Osteocyte (in vitro differentiated cells): ENCODE results near the gene C2CD2. TPM values are rescaled to one million over a fixed set of nuclear protein-coding genes. Genes with fewer than 3 reads are reported as not detected.
A peak's percentile ranks its signal among the peaks of the same experiment; 100 is the strongest.

Experiments
- DNase-seq: peaks from one replicate; pipeline ENCODE4 v3.0.0; 2021; ENCODE audit warnings: mixed read lengths; ENCODE audit not compliant: unreplicated experiment; ENCODE audit errors: extremely low spot score
- H3K27ac Mint-ChIP-seq: one replicate; pipeline ENCODE4 v1.8.0; 2021; ENCODE audit warnings: mild to moderate bottlenecking, mixed read lengths; ENCODE audit not compliant: unreplicated experiment
- H3K27me3 Mint-ChIP-seq: one replicate; pipeline ENCODE4 v1.8.0; 2021; ENCODE audit warnings: mixed read lengths; ENCODE audit not compliant: unreplicated experiment
- H3K36me3 Mint-ChIP-seq: one replicate; pipeline ENCODE4 v1.8.0; 2021; ENCODE audit warnings: mixed read lengths; ENCODE audit not compliant: unreplicated experiment
- H3K4me1 Mint-ChIP-seq: one replicate; pipeline ENCODE4 v1.8.0; 2021; ENCODE audit warnings: mixed read lengths; ENCODE audit not compliant: unreplicated experiment
- H3K4me3 Mint-ChIP-seq: one replicate; pipeline ENCODE4 v1.8.0; 2021; ENCODE audit warnings: mild to moderate bottlenecking, moderate library complexity, mixed read lengths; ENCODE audit not compliant: unreplicated experiment
- H3K9me3 Mint-ChIP-seq: one replicate; pipeline ENCODE4 v1.8.0; 2021; ENCODE audit warnings: mixed read lengths; ENCODE audit not compliant: unreplicated experiment
- CTCF ChIP-seq: fragments of 200-600 bp; sonication (generic); IDR thresholded peaks from 2 replicates; pipeline ENCODE4 v1.5.0; 2021; ENCODE audit warnings: antibody characterized with exemption, mild to moderate bottlenecking, moderate library complexity
- total RNA-seq: library from RNA; stranded (reverse); gene quantifications from 2 replicates; pipeline ENCODE4 v1.2.1, GENCODE V29; 2021

The C2CD2 gene
- total RNA-seq, 1 donor from 2014 or later = 19.4 TPM

GRCh38 chr21:41954654-41955499 is 1.1 kb upstream of the C2CD2 start:
- no peaks in the 10 kb centered on the region for H3K27me3 Mint-ChIP-seq
- H3K4me1 Mint-ChIP-seq = peaks cover 38% of the 10 kb centered on the region
- TF ChIP-seq CTCF = no peak
- H3K4me3 Mint-ChIP-seq = peak overlapping the region; percentile 66
- no peaks in the 10 kb centered on the region for H3K36me3 Mint-ChIP-seq
- H3K27ac Mint-ChIP-seq = no peak overlapping the region
- no peaks in the 10 kb centered on the region for H3K9me3 Mint-ChIP-seq
- DNase-seq = no peak

- no peak overlapping the region for H3K27ac Mint-ChIP-seq
- no peak for DNase-seq
These were observed 478 bp downstream of the C2CD2 start for GRCh38 chr21:41953249-41953830.

DNA sequence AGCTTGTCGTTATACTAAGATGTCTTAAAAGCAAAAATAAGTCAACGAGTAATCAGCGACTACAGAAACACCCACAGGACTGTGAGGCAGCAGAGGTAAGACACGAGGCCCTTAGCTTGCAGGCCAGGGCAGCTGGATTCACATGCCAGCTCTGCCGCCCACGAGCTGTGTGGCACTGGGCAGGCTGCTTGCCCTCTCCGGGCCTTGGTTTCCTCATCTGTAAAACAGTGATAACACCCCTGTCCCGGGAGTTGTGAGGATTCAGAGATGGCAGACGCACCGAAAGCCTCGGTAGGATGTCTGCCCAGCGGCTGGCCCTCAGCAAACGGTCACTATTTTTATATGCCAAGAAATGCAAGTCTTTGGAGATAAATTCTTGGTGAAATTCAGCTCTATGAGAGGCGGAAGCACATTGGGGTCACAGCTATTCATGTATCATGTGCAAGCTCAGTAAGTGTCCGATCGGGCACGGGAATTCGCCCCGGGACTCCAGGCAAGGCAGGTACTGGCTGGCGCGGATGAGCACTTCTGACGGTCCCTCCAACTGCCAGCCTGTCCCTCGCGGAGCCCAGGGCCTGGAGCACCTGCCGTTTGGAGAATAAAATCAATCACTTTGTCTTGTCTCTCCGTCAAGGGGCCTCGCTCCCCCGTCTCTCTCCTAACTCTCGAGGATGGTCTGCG is 1.1 kb downstream of the C2CD2 start:
- H3K27ac Mint-ChIP-seq = no peak overlapping the region

More at GRCh38 chr21:41953249-41953830, 478 bp downstream of the C2CD2 start:
- H3K4me3 Mint-ChIP-seq = peak overlapping the region; percentile 68
- no peaks in the 10 kb centered on the region for H3K9me3 Mint-ChIP-seq
- H3K4me1 Mint-ChIP-seq = peaks cover 34% of the 10 kb centered on the region
- no peaks in the 10 kb centered on the region for H3K36me3 Mint-ChIP-seq
- TF ChIP-seq CTCF = no peak
- H3K27me3 Mint-ChIP-seq = no peaks in the 10 kb centered on the region

DNA sequence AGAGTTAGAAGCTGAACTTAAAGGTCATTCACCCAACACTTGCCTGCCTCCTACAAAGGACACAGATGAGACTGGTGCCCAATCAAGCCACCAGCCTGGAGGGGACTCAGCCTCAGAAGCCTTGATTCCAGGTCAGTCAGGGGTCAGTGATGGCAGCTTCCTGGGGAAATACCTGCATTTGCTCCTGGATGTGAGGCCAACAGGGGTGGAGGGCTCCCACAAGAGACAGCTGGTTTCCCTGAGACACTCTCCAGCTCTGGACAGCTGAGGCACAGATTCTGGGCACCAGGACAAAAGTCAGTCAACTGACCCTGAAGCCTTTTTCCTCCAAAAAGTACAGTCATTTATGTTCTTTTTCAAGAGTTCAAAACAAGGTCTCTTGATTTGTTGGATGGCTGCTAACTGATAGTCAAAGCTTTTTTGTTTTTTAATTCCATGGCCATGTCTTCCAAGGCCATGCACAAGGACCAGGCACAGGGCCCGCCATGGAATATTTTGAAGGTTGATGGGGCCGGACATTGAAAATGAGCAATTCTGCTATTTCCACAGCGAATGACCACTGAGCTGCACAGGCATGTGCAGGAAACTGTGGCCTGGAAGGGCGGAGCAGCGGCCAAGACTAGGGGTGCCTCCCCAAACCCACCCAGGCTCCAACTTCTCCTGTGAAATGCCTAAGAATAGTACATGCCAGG is 1.8 kb downstream of the C2CD2 start:
- no peak for TF ChIP-seq CTCF
- no peak for DNase-seq
- H3K27me3 Mint-ChIP-seq = no peaks in the 10 kb centered on the region
- peak overlapping the region; percentile 23 for H3K27ac Mint-ChIP-seq
- no peaks in the 10 kb centered on the region for H3K9me3 Mint-ChIP-seq
- H3K4me3 Mint-ChIP-seq = peak overlapping the region; percentile 68
- H3K4me1 Mint-ChIP-seq = peaks cover 29% of the 10 kb centered on the region
- no peaks in the 10 kb centered on the region for H3K36me3 Mint-ChIP-seq

More for the DNA sequence above, 1.1 kb downstream of the C2CD2 start:
- no peaks in the 10 kb centered on the region for H3K27me3 Mint-ChIP-seq
- DNase-seq = no peak
- no peaks in the 10 kb centered on the region for H3K9me3 Mint-ChIP-seq
- H3K4me3 Mint-ChIP-seq = peak overlapping the region; percentile 68
- H3K36me3 Mint-ChIP-seq = no peaks in the 10 kb centered on the region
- TF ChIP-seq CTCF = no peak
- H3K4me1 Mint-ChIP-seq = peaks cover 32% of the 10 kb centered on the region
